Measurements from ENCODE around the gene TCF19. TPM values are rescaled to one million over a fixed set of nuclear protein-coding genes. Genes with fewer than 3 reads are reported as not detected.

Gene TCF19
- polyA plus RNA-seq, 1 donor from 2014 or later, result 3.6 TPM

- no peaks in the 10 kb centered on the region for H3K9me3 ChIP-seq (ENCODE audit: low read length)
- TF ChIP-seq RAD21 (conservative IDR thresholded peaks at IDR 0.05), result no peak
- no peak for TF ChIP-seq EP300 (conservative IDR thresholded peaks at IDR 0.05; ENCODE audit: poor library complexity, severe bottlenecking)
- TF ChIP-seq EZH2 (IDR thresholded peaks at IDR 0.05; ENCODE audit: borderline replicate concordance, insufficient read depth, low read length, poor library complexity, severe bottlenecking), result no peak
- TF ChIP-seq SMC3 (conservative IDR thresholded peaks at IDR 0.05; ENCODE audit: poor library complexity), result no peak
- no peak for TF ChIP-seq POLR2AphosphoS5 (IDR thresholded peaks at IDR 0.05)
- no peak for TF ChIP-seq REST (IDR thresholded peaks at IDR 0.05; ENCODE audit: borderline replicate concordance)
- TF ChIP-seq TAF1 (IDR thresholded peaks at IDR 0.05; ENCODE audit: low read depth), result no peak
- TF ChIP-seq CTCF (IDR thresholded peaks at IDR 0.05; ENCODE audit: poor library complexity, severe bottlenecking), result no peak
- no peak for TF ChIP-seq MXI1 (conservative IDR thresholded peaks at IDR 0.05; ENCODE audit: poor library complexity, severe bottlenecking)
Measured at GRCh38 chr6:31157513-31158139, 763 bp upstream of the TCF19 start, which contains the start of gene CCHCR1. CCHCR1 (minus strand) TSS chr6:31157802; CDS start chr6:31157600, 202 bp downstream.

GRCh38 chr6:31158863-31159855, 770 bp downstream of the TCF19 start:
- H3K9me2 ChIP-seq (ENCODE audit: insufficient read depth, low read length), result no peaks in the 10 kb centered on the region
- H2AFZ ChIP-seq (ENCODE audit: low read depth, low read length), result peak overlapping the region; percentile 89
- no peak overlapping the region for H3K27ac ChIP-seq (ENCODE audit: low read length)

More at GRCh38 chr6:31157513-31158139, 763 bp upstream of the TCF19 start, which contains the start of gene CCHCR1:
- peak within 1 kb of the TSS; percentile 40 for H3K27ac ChIP-seq (ENCODE audit: low read length)
- no peaks in the 10 kb centered on the region for H3F3A ChIP-seq (ENCODE audit: insufficient read depth, low read length, poor library complexity, severe bottlenecking)
- H3K79me2 ChIP-seq (replicated peaks; ENCODE audit: insufficient read depth, low read length), result no peaks in the 10 kb centered on the region
- peaks cover 6% of the 10 kb centered on the region for H3K27me3 ChIP-seq (ENCODE audit: insufficient read depth, low read depth, low read length)
- H4K20me1 ChIP-seq (ENCODE audit: insufficient read depth), result no peaks in the 10 kb centered on the region
- H2AFZ ChIP-seq (ENCODE audit: low read depth, low read length), result peak within 1 kb of the TSS; percentile 89
- peak within 1 kb of the TSS; percentile 86 for H3K4me3 ChIP-seq (ENCODE audit: low read length)
- peak within 1 kb of the TSS; percentile 71 for H3K9ac ChIP-seq (ENCODE audit: low read length)
- no peaks in the 10 kb centered on the region for H3K36me3 ChIP-seq (ENCODE audit: insufficient read depth, low read length)
- peak within 1 kb of the TSS; percentile 79 for H3K4me2 ChIP-seq (ENCODE audit: low read length)
- H3K9me2 ChIP-seq (ENCODE audit: insufficient read depth, low read length), result no peaks in the 10 kb centered on the region

More at GRCh38 chr6:31158863-31159855, 770 bp downstream of the TCF19 start:
- no peaks in the 10 kb centered on the region for H4K20me1 ChIP-seq (ENCODE audit: insufficient read depth)
- peak overlapping the region; percentile 86 for H3K4me3 ChIP-seq (ENCODE audit: low read length)
- TF ChIP-seq POLR2AphosphoS5 (IDR thresholded peaks at IDR 0.05) (no peak), CTCF (IDR thresholded peaks at IDR 0.05; ENCODE audit: poor library complexity, severe bottlenecking) (no peak), EZH2 (IDR thresholded peaks at IDR 0.05; ENCODE audit: borderline replicate concordance, insufficient read depth, low read length, poor library complexity, severe bottlenecking) (no peak), MXI1 (conservative IDR thresholded peaks at IDR 0.05; ENCODE audit: poor library complexity, severe bottlenecking) (no peak), REST (IDR thresholded peaks at IDR 0.05; ENCODE audit: borderline replicate concordance) (no peak)
- H3K9ac ChIP-seq (ENCODE audit: low read length), result peak overlapping the region; percentile 71
- H3K4me2 ChIP-seq (ENCODE audit: low read length), result peak overlapping the region; percentile 79
- no peaks in the 10 kb centered on the region for H3F3A ChIP-seq (ENCODE audit: insufficient read depth, low read length, poor library complexity, severe bottlenecking)
- no peaks in the 10 kb centered on the region for H3K9me3 ChIP-seq (ENCODE audit: low read length)
- H3K36me3 ChIP-seq (ENCODE audit: insufficient read depth, low read length), result no peaks in the 10 kb centered on the region
- H3K79me2 ChIP-seq (replicated peaks; ENCODE audit: insufficient read depth, low read length), result no peaks in the 10 kb centered on the region
- H3K27me3 ChIP-seq (ENCODE audit: insufficient read depth, low read depth, low read length), result peaks cover 6% of the 10 kb centered on the region
